Osteoblast (primary cell): Measurements from ENCODE around the gene ADK. TPM values are rescaled to one million over a fixed set of nuclear protein-coding genes. Genes with fewer than 3 reads are reported as not detected.
A peak's percentile ranks its signal among the peaks of the same experiment; 100 is the strongest.

Source experiments
- DNase-seq: peaks from one replicate; pipeline ENCODE4 v3.0.0; 2011; ENCODE audit warnings: low spot score, mixed read lengths; ENCODE audit not compliant: insufficient read length; ENCODE audit errors: missing footprints
- H2AFZ ChIP-seq: 2 replicates; pipeline ENCODE4 v1.6.0; 2011; ENCODE audit warnings: mild to moderate bottlenecking, low read length
- H3K27ac ChIP-seq: 2 replicates; pipeline ENCODE4 v1.5.1; 2011; ENCODE audit warnings: mild to moderate bottlenecking, low read depth, low read length, moderate library complexity
- H3K27me3 ChIP-seq: 2 replicates; pipeline ENCODE4 v1.6.0; 2012; ENCODE audit warnings: mild to moderate bottlenecking, control low read depth, inconsistent platforms, low read length, moderate library complexity; ENCODE audit not compliant: insufficient read depth
- H3K36me3 ChIP-seq: 2 replicates; pipeline ENCODE4 v1.5.1; 2011; ENCODE audit warnings: mild to moderate bottlenecking, low read length, control low read depth, moderate library complexity; ENCODE audit not compliant: insufficient read depth
- H3K4me1 ChIP-seq: 2 replicates; pipeline ENCODE4 v1.5.1; 2011; ENCODE audit warnings: mild to moderate bottlenecking, low read length, control low read depth, moderate library complexity; ENCODE audit not compliant: insufficient read depth
- H3K4me2 ChIP-seq: 2 replicates; pipeline ENCODE4 v1.6.0; 2011; ENCODE audit warnings: mild to moderate bottlenecking, low read length; ENCODE audit not compliant: insufficient read depth
- H3K4me3 ChIP-seq: fragments of 200-600 bp; sonication (generic); 3 replicates; pipeline ENCODE4 v1.5.1; 2012; ENCODE audit warnings: mild to moderate bottlenecking, low read length, inconsistent platforms; ENCODE audit not compliant: insufficient read depth
- H3K79me2 ChIP-seq: 2 replicates; pipeline ENCODE4 v1.6.0; 2012; ENCODE audit warnings: mild to moderate bottlenecking, low read length, control low read depth, inconsistent platforms; ENCODE audit not compliant: insufficient read depth
- H3K9me3 ChIP-seq: 2 replicates; pipeline ENCODE4 v1.5.1; 2011; ENCODE audit warnings: low read depth, low read length, control low read depth
- H4K20me1 ChIP-seq: 2 replicates; pipeline ENCODE4 v1.6.0; 2012; ENCODE audit warnings: mild to moderate bottlenecking, low read length, control low read depth; ENCODE audit not compliant: insufficient read depth
- total RNA-seq: library from RNA; depleted of rRNA; stranded (reverse); fragments of >200 nt; gene quantifications from 2 replicates; pipeline ENCODE4 v1.2.3, GENCODE V29; 2012
- TF ChIP-seq, protein P1 (sequence below): IDR thresholded peaks from 2 replicates; pipeline ENCODE4 v1.5.1; 2011; ENCODE audit warnings: mild to moderate bottlenecking, low read depth, low read length, moderate library complexity; ENCODE audit errors: extremely low read depth

The ADK gene
- total RNA-seq, 1 donor, result 34.0 TPM

GRCh38 chr10:74691164-74691563 lies 540.1 kb downstream of the ADK start:
- Histone ChIP-seq H3K4me2 (no peak overlapping the region), H2AFZ (no peak overlapping the region), H3K27me3 (no peaks in the 10 kb centered on the region), H3K4me1 (no peaks in the 10 kb centered on the region), H3K9me3 (no peaks in the 10 kb centered on the region), H3K36me3 (no peaks in the 10 kb centered on the region), H4K20me1 (no peaks in the 10 kb centered on the region), H3K27ac (no peak overlapping the region), H3K79me2 (no peaks in the 10 kb centered on the region), H3K4me3 (no peak overlapping the region)
- no peak for DNase-seq
- TF ChIP-seq, protein P1, sequence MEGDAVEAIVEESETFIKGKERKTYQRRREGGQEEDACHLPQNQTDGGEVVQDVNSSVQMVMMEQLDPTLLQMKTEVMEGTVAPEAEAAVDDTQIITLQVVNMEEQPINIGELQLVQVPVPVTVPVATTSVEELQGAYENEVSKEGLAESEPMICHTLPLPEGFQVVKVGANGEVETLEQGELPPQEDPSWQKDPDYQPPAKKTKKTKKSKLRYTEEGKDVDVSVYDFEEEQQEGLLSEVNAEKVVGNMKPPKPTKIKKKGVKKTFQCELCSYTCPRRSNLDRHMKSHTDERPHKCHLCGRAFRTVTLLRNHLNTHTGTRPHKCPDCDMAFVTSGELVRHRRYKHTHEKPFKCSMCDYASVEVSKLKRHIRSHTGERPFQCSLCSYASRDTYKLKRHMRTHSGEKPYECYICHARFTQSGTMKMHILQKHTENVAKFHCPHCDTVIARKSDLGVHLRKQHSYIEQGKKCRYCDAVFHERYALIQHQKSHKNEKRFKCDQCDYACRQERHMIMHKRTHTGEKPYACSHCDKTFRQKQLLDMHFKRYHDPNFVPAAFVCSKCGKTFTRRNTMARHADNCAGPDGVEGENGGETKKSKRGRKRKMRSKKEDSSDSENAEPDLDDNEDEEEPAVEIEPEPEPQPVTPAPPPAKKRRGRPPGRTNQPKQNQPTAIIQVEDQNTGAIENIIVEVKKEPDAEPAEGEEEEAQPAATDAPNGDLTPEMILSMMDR, result no peak

DNA sequence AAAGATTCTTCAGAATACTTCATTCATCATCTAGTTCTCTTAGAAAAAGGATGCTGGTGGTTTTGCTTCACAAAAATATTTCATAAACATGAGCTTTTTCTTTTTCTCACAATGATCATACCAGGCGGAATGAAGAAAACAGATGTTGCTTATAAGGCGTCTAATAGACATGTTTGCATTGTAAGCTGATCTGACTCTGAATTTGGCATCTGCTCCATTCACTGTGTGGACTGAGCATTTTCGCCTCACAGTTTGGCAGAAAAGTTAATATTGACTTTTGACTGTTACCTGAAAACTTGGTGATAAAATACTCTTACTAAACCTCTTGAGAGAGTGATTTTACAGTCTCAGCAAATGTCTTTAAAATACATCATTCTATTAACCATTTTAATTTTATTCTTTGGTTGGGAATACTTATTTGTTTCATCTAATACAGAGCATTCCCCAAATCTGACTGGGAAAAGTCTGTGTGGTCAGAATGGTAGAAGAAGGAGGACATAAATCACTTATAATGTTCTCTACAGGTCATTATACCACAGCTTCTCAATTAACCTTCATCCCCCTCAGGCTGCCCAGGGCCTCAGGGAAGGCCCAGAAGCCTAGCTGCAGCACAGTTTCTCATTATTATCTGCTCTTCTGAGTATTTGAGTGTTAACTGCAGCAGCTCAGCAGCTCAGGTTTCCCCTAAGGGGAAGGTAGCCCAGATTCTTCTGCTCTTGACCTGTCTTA lies 553.8 kb downstream of the ADK start:
- DNase-seq, result peak; percentile 31
- Histone ChIP-seq H3K4me3 (no peak overlapping the region), H3K9me3 (no peaks in the 10 kb centered on the region), H3K36me3 (peaks cover 4% of the 10 kb centered on the region), H4K20me1 (no peaks in the 10 kb centered on the region), H3K79me2 (no peaks in the 10 kb centered on the region), H3K4me1 (no peaks in the 10 kb centered on the region), H3K27ac (no peak overlapping the region), H2AFZ (no peak overlapping the region), H3K4me2 (no peak overlapping the region), H3K27me3 (no peaks in the 10 kb centered on the region)
- TF ChIP-seq, protein P1, result no peak

DNA sequence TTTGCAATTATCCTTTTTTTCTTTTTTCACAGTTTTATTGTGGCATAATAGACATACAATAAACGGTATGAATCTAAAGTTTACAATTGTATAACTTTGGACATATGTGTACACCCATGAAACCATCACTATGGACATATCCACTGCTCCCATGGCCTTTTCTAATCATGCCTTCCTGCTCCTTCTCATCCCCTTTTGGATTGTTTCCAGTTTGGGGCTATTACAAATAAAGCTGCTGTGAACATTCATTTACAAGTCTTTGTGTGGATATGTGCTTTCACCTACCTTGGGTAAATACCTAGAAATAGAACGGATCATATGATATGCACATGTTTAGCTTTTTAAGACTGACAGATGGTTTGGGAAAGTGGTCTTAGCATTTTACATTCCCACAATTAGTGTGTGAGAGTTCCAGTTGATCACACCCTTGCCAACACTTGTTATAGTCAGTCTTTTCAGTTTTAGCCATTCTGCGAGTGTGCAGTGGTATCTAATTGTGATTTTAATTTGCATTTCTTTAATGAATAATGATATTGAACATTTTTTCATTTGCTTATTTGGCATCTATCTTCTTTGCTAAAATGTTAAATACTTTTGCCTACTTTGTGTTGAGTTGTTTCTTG lies 554.4 kb downstream of the ADK start:
- Histone ChIP-seq H4K20me1 (no peaks in the 10 kb centered on the region), H3K36me3 (peaks cover 4% of the 10 kb centered on the region), H3K4me2 (no peak overlapping the region), H3K9me3 (no peaks in the 10 kb centered on the region), H3K4me3 (no peak overlapping the region), H3K27me3 (no peaks in the 10 kb centered on the region), H3K27ac (no peak overlapping the region), H3K79me2 (no peaks in the 10 kb centered on the region), H3K4me1 (no peaks in the 10 kb centered on the region), H2AFZ (no peak overlapping the region)
- TF ChIP-seq, protein P1, result no peak
- DNase-seq, result no peak

GRCh38 chr10:74706966-74707365 lies 555.9 kb downstream of the ADK start:
- no peak for DNase-seq
- Histone ChIP-seq H3K4me3 (no peak overlapping the region), H3K4me1 (no peaks in the 10 kb centered on the region), H3K4me2 (no peak overlapping the region), H3K36me3 (peaks cover 4% of the 10 kb centered on the region), H3K27me3 (no peaks in the 10 kb centered on the region), H4K20me1 (no peaks in the 10 kb centered on the region), H3K9me3 (no peaks in the 10 kb centered on the region), H2AFZ (no peak overlapping the region), H3K27ac (no peak overlapping the region), H3K79me2 (no peaks in the 10 kb centered on the region)
- TF ChIP-seq, protein P1, result no peak
